HuH-7 (cell line): ENCODE data around the gene RPAP3.

Source experiments
- DNase-seq: peaks from one replicate; pipeline ENCODE4 v3.0.0; 2011; ENCODE audit warnings: low spot score

RPAP3 gene

GRCh38 chr12:47742253-47742825 lies 36.5 kb upstream of the RPAP3 start:
- peak; percentile 74 for DNase-seq

- no peak for DNase-seq
These were observed 35.5 kb upstream of the RPAP3 start for GRCh38 chr12:47741340-47741703.

GRCh38 chr12:47740606-47741339 lies 34.9 kb upstream of the RPAP3 start:
- DNase-seq = no peak

GRCh38 chr12:47739979-47740378 lies 34.1 kb upstream of the RPAP3 start:
- peak; percentile 53 for DNase-seq

- no peak for DNase-seq
These were observed 33.5 kb upstream of the RPAP3 start for GRCh38 chr12:47739297-47739696.

GRCh38 chr12:47737936-47738594 lies 32.2 kb upstream of the RPAP3 start:
- DNase-seq = no peak

GRCh38 chr12:47736877-47737676 lies 31.2 kb upstream of the RPAP3 start:
- no peak for DNase-seq

GRCh38 chr12:47736216-47736615 lies 30.4 kb upstream of the RPAP3 start:
- DNase-seq = no peak

GRCh38 chr12:47735649-47736048 lies 29.8 kb upstream of the RPAP3 start:
- no peak for DNase-seq

GRCh38 chr12:47734725-47735480 lies 29.1 kb upstream of the RPAP3 start:
- DNase-seq = no peak

- DNase-seq = no peak
These were observed 27.3 kb upstream of the RPAP3 start for GRCh38 chr12:47733142-47733541.

GRCh38 chr12:47732504-47732903 lies 26.7 kb upstream of the RPAP3 start:
- DNase-seq = no peak

- no peak for DNase-seq
These were observed 25.9 kb upstream of the RPAP3 start for GRCh38 chr12:47731723-47732122.

- no peak for DNase-seq
These were observed 24.5 kb upstream of the RPAP3 start for GRCh38 chr12:47730341-47730744.

GRCh38 chr12:47729233-47729632 lies 23.4 kb upstream of the RPAP3 start:
- no peak for DNase-seq

GRCh38 chr12:47725893-47726292 lies 20.1 kb upstream of the RPAP3 start:
- DNase-seq = no peak

GRCh38 chr12:47725091-47725772 lies 19.4 kb upstream of the RPAP3 start, which contains the start of gene ENDOU:
TSS of gene ENDOU (minus strand) at chr12:47725490. CDS start at chr12:47725413, 77 bp downstream.
- no peak for DNase-seq

- no peak for DNase-seq
These were observed 17.3 kb upstream of the RPAP3 start for GRCh38 chr12:47722941-47723631.

- no peak for DNase-seq
These were observed 16.5 kb upstream of the RPAP3 start for GRCh38 chr12:47722136-47722834.

- DNase-seq = no peak
These were observed 15.7 kb upstream of the RPAP3 start for GRCh38 chr12:47721431-47721973.
